Aorta (tissue), 5 donors: ENCODE measurements around the gene TFF1. TPM values are rescaled to one million over a fixed set of nuclear protein-coding genes. Genes with fewer than 3 reads are reported as not detected.
A peak's percentile ranks its signal among the peaks of the same experiment; 100 is the strongest.

ENCODE experiments used
- ATAC-seq: fragments of 200-7000 bp; cut with Tn5 transposase; one replicate; pipeline ENCODE4 v1.9.1; 2022; ENCODE audit warnings: moderate library complexity; ENCODE audit not compliant: low FRiP score
- DNase-seq, 2 donors: peaks; one replicate each; pipeline ENCODE4 v3.0.0-alpha.2; 2020
- H3K27ac ChIP-seq, 2 donors: one replicate each; pipeline ENCODE4 v1.5.1; 2013; ENCODE audit warnings: low read length in 2 of 2, mild to moderate bottlenecking in 2 of 2, moderate library complexity in 2 of 2, control low read depth in 1 of 2, inconsistent platforms in 1 of 2, low read depth in 1 of 2
- H3K27me3 ChIP-seq, 2 donors: one replicate each; pipeline ENCODE4 v1.6.1; 2013; ENCODE audit warnings: control low read depth in 1 of 2, low read length in 1 of 2, mild to moderate bottlenecking in 1 of 2, moderate library complexity in 1 of 2; ENCODE audit not compliant: insufficient read depth in 2 of 2, control insufficient read depth in 1 of 2
- H3K36me3 ChIP-seq, 2 donors: one replicate each; pipeline ENCODE4 v1.6.1; 2013; ENCODE audit warnings: control low read depth in 1 of 2, low read length in 1 of 2, mild to moderate bottlenecking in 1 of 2; ENCODE audit not compliant: insufficient read depth in 2 of 2, control insufficient read depth in 1 of 2
- H3K4me1 ChIP-seq, 2 donors: one replicate each; pipeline ENCODE4 v1.6.1; 2013; ENCODE audit warnings: low read length in 2 of 2, control low read depth in 1 of 2, mild to moderate bottlenecking in 1 of 2, moderate library complexity in 1 of 2; ENCODE audit not compliant: insufficient read depth in 2 of 2, control insufficient read depth in 1 of 2
- H3K4me3 ChIP-seq, 2 donors: one replicate each; pipeline ENCODE4 v1.5.1; 2013; ENCODE audit warnings: low read length in 2 of 2, control low read depth in 1 of 2, mild to moderate bottlenecking in 1 of 2
- H3K9me3 ChIP-seq: one replicate; pipeline ENCODE4 v1.6.1; 2013; ENCODE audit warnings: mild to moderate bottlenecking, low read length; ENCODE audit not compliant: control insufficient read depth
- WGBS, 2 donors: extraction: QIAGEN DNeasy Blood & Tissue Kit; methylation state at CpG; one replicate each; pipeline ENCODE4 v1.1.7; 2013; 5-methylcytosine and 5-hydroxymethylcytosine counted together
- intact Hi-C, 2 donors: fragments of 100-400 bp; cut with DNase I; formaldehyde crosslinking; loops; one replicate each; pipeline versions ENCODE4 v1.14.2 to v1.15.0; 2022
- polyA plus RNA-seq, 2 donors: library from polyadenylated mRNA; stranded (reverse); fragments of 200-250 nt; gene quantifications; one replicate each; pipeline ENCODE4 v1.2.3, GENCODE V29; 2013
- total RNA-seq, 2 donors: library from RNA; stranded (reverse); fragmentation: NEBNext Ultra II Directional; extraction: Animal tissue kit (Norgen Biotek cat#: 25700); gene quantifications; one replicate each; pipeline ENCODE4 v1.2.1, GENCODE V29; 2021
- donor health status: healthy with polysubstance abuse.
- donor health status: Bipolar disorder and iron deficiency.
- donor health status: DM: no; HTN: no; CAD: no.
- donor health status: DM: no; HTN: no; CAD: no.
- donor health status: DM: yes; HTN: yes; CAD: no.

The TFF1 gene
- total and polyA plus RNA-seq, 4 donors = 7.6 to 32.4 TPM; not detected in 2

- DNase-seq (no peak), ATAC-seq (no peak)
- Histone ChIP-seq H3K27me3 (no peaks in the 10 kb centered on the region), H3K4me1 (no peaks in the 10 kb centered on the region), H3K27ac (no peak overlapping the region), H3K9me3 (peaks cover 8% of the 10 kb centered on the region), H3K36me3 (no peaks in the 10 kb centered on the region), H3K4me3 (no peak overlapping the region)
- 33 to 35% methylated on average over 6 of the region's 6 CpGs for WGBS, 2 donors
- intact Hi-C loops = no loop called here
Observed at GRCh38 chr21:42356650-42357049, 9.7 kb downstream of the TFF1 start.

- Histone ChIP-seq H3K4me1 (no peaks in the 10 kb centered on the region), H3K4me3 (no peak overlapping the region), H3K36me3 (no peaks in the 10 kb centered on the region), H3K27me3 (no peaks in the 10 kb centered on the region), H3K27ac (no peak overlapping the region), H3K9me3 (peaks cover 8% of the 10 kb centered on the region)
- DNase-seq = no peak
- no peak for ATAC-seq
- intact Hi-C loops = no loop called here
- WGBS, 2 donors = 84 to 85% methylated on average over 2 of the region's 2 CpGs
Observed at GRCh38 chr21:42356046-42356445, 10.3 kb downstream of the TFF1 start.

- Histone ChIP-seq H3K4me1 (no peaks in the 10 kb centered on the region), H3K27me3 (no peaks in the 10 kb centered on the region), H3K36me3 (no peaks in the 10 kb centered on the region), H3K27ac (no peak overlapping the region), H3K9me3 (peaks cover 4% of the 10 kb centered on the region), H3K4me3 (no peak overlapping the region)
- ATAC-seq (no peak), DNase-seq (no peak)
- intact Hi-C loops = no loop called here
- 81 to 88% methylated on average over 5 of the region's 5 CpGs for WGBS, 2 donors
Observed at GRCh38 chr21:42353623-42354022, 12.7 kb downstream of the TFF1 start.

- Histone ChIP-seq H3K4me1 (no peaks in the 10 kb centered on the region), H3K4me3 (no peak overlapping the region), H3K27me3 (no peaks in the 10 kb centered on the region), H3K27ac (no peak overlapping the region), H3K36me3 (no peaks in the 10 kb centered on the region), H3K9me3 (peaks cover 4% of the 10 kb centered on the region)
- intact Hi-C loops = no loop called here
- 72 to 77% methylated on average over 14 of the region's 14 CpGs for WGBS, 2 donors
- no peak for ATAC-seq
- DNase-seq = peak in 1 of 2 donors; percentile 44
Observed at GRCh38 chr21:42352441-42353095, 13.8 kb downstream of the TFF1 start.

GRCh38 chr21:42351626-42352440 lies 14.5 kb downstream of the TFF1 start:
- no peaks in the 10 kb centered on the region for H3K4me1 ChIP-seq
- H3K27ac ChIP-seq = no peak overlapping the region
- ATAC-seq (no peak), DNase-seq (peak in 1 of 2 donors; percentile 32)
- H3K9me3 ChIP-seq = peaks cover 2% of the 10 kb centered on the region
- H3K27me3 ChIP-seq = no peaks in the 10 kb centered on the region
- H3K4me3 ChIP-seq = no peak overlapping the region
- WGBS, 2 donors = 78 to 83% methylated on average over 11 of the region's 11 CpGs
- H3K36me3 ChIP-seq = no peaks in the 10 kb centered on the region
- intact Hi-C loops = no loop called here

GRCh38 chr21:42350927-42351426 lies 15.4 kb downstream of the TFF1 start, which contains the start of gene TFF2:
Gene TFF2 (minus strand): TSS chr21:42350994. CDS start chr21:42350957, 37 bp downstream.
- WGBS, 2 donors = 53 to 54% methylated on average over 13 of the region's 13 CpGs
- DNase-seq = no peak
- intact Hi-C loops = no loop called here
- H3K4me1 ChIP-seq = no peaks in the 10 kb centered on the region
- no peak within 1 kb of the TSS for H3K4me3 ChIP-seq
- no peaks in the 10 kb centered on the region for H3K36me3 ChIP-seq
- ATAC-seq = no peak
- peaks cover 2% of the 10 kb centered on the region for H3K9me3 ChIP-seq
- no peak within 1 kb of the TSS for H3K27ac ChIP-seq
- H3K27me3 ChIP-seq = no peaks in the 10 kb centered on the region

GRCh38 chr21:42350318-42350910 lies 15.9 kb downstream of the TFF1 start:
- Histone ChIP-seq H3K4me3 (no peak overlapping the region), H3K27ac (no peak overlapping the region), H3K27me3 (no peaks in the 10 kb centered on the region), H3K4me1 (no peaks in the 10 kb centered on the region), H3K9me3 (peaks cover 2% of the 10 kb centered on the region), H3K36me3 (no peaks in the 10 kb centered on the region)
- WGBS, 2 donors = 46 to 61% methylated on average over 9 to 11 of the region's 11 CpGs
- DNase-seq (no peak), ATAC-seq (no peak)
- intact Hi-C loops = no loop called here

- DNase-seq (no peak), ATAC-seq (no peak)
- H3K27me3 ChIP-seq = no peaks in the 10 kb centered on the region
- no peaks in the 10 kb centered on the region for H3K36me3 ChIP-seq
- no peaks in the 10 kb centered on the region for H3K4me1 ChIP-seq
- no peak overlapping the region for H3K27ac ChIP-seq
- WGBS, 2 donors = 79 to 81% methylated on average over 14 of the region's 14 CpGs
- H3K9me3 ChIP-seq = peaks cover 2% of the 10 kb centered on the region
- intact Hi-C loops = no loop called here
- H3K4me3 ChIP-seq = no peak overlapping the region
Observed at GRCh38 chr21:42349420-42350317, 16.7 kb downstream of the TFF1 start.
